Astrocyte of the cerebellum (primary cell): ENCODE data around the gene CACUL1.

Experiments used
- DNase-seq: peaks from one replicate; pipeline ENCODE4 v3.0.0-alpha.2; 2011; ENCODE audit warnings: low read depth
- H3K4me3 ChIP-seq: 2 replicates; pipeline ENCODE4 v1.5.1; 2011; ENCODE audit warnings: mild to moderate bottlenecking, low read depth, low read length, moderate library complexity
- CTCF ChIP-seq: IDR thresholded peaks from 2 replicates; pipeline ENCODE4 v1.5.1; 2012; ENCODE audit warnings: low read length, low read depth, moderate library complexity, mild to moderate bottlenecking; ENCODE audit errors: missing control alignments
- in situ Hi-C: cut with HindIII; loops from 2 replicates; pipeline ENCODE4 v1.10.0; 2017; ENCODE audit warnings: low sequenced_read_pairs

Gene CACUL1

GRCh38 chr10:118735294-118735693 lies 19.5 kb downstream of the CACUL1 start:
- no peak overlapping the region for H3K4me3 ChIP-seq
- DNase-seq = no peak
- TF ChIP-seq CTCF = no peak
- in situ Hi-C loops = no loop called here

GRCh38 chr10:118734475-118734874 lies 20.3 kb downstream of the CACUL1 start:
- TF ChIP-seq CTCF = peak; percentile 36
- in situ Hi-C loops = no loop called here
- DNase-seq = no peak
- H3K4me3 ChIP-seq = no peak overlapping the region

GRCh38 chr10:118732245-118733165 lies 22.3 kb downstream of the CACUL1 start:
- H3K4me3 ChIP-seq = no peak overlapping the region
- DNase-seq = no peak
- TF ChIP-seq CTCF = no peak
- in situ Hi-C loops = no loop called here

- no peak overlapping the region for H3K4me3 ChIP-seq
- no peak for TF ChIP-seq CTCF
- in situ Hi-C loops = no loop called here
- DNase-seq = no peak
These were observed 23.9 kb downstream of the CACUL1 start for GRCh38 chr10:118730756-118731456.

GRCh38 chr10:118729641-118730258 lies 25.0 kb downstream of the CACUL1 start:
- no peak for DNase-seq
- in situ Hi-C loops = no loop called here
- no peak overlapping the region for H3K4me3 ChIP-seq

More at GRCh38 chr10:118729641-118730258, 25.0 kb downstream of the CACUL1 start:
- TF ChIP-seq CTCF = no peak
